Midbrain (tissue), 1 donor: Measurements from ENCODE around the gene ETAA1.

ENCODE experiments used
- DNase-seq: peaks from one replicate; lab custom pipeline; 2025; lab: John Stamatoyannopoulos, UW

ETAA1 gene

GRCh38 chr2:67437114-67437513 lies 40.0 kb downstream of the ETAA1 start:
- no peak for DNase-seq

- no peak for DNase-seq
Measured at GRCh38 chr2:67438337-67438736, 41.2 kb downstream of the ETAA1 start.

- no peak for DNase-seq
Measured at GRCh38 chr2:67445652-67446268, 48.6 kb downstream of the ETAA1 start.

- DNase-seq = no peak
Measured at GRCh38 chr2:67446491-67446911, 49.4 kb downstream of the ETAA1 start.

GRCh38 chr2:67448648-67449047 lies 51.5 kb downstream of the ETAA1 start:
- DNase-seq = no peak

- no peak for DNase-seq
Measured at GRCh38 chr2:67451086-67451832, 54.1 kb downstream of the ETAA1 start.

GRCh38 chr2:67453310-67453709 lies 56.2 kb downstream of the ETAA1 start:
- no peak for DNase-seq

GRCh38 chr2:67455219-67456142 lies 58.3 kb downstream of the ETAA1 start:
- no peak for DNase-seq

GRCh38 chr2:67456428-67456827 lies 59.3 kb downstream of the ETAA1 start:
- DNase-seq = no peak

GRCh38 chr2:67457699-67458098 lies 60.6 kb downstream of the ETAA1 start:
- no peak for DNase-seq

- DNase-seq = no peak
Measured at GRCh38 chr2:67459761-67460160, 62.6 kb downstream of the ETAA1 start.
